Measurements from ENCODE around the gene PHKB. TPM values are rescaled to one million over a fixed set of nuclear protein-coding genes. Genes with fewer than 3 reads are reported as not detected.
"Not testable (repeated sequence)": the region's sequence is repeated elsewhere in the genome, so short reads cannot be mapped to it uniquely, and the experiment has no call there.

PHKB gene
- polyA plus RNA-seq (ENCODE audit: low read depth in 6 of 6), result 10 to 100 TPM; 47.0 to 67.9 (median 56.1) TPM

DNA sequence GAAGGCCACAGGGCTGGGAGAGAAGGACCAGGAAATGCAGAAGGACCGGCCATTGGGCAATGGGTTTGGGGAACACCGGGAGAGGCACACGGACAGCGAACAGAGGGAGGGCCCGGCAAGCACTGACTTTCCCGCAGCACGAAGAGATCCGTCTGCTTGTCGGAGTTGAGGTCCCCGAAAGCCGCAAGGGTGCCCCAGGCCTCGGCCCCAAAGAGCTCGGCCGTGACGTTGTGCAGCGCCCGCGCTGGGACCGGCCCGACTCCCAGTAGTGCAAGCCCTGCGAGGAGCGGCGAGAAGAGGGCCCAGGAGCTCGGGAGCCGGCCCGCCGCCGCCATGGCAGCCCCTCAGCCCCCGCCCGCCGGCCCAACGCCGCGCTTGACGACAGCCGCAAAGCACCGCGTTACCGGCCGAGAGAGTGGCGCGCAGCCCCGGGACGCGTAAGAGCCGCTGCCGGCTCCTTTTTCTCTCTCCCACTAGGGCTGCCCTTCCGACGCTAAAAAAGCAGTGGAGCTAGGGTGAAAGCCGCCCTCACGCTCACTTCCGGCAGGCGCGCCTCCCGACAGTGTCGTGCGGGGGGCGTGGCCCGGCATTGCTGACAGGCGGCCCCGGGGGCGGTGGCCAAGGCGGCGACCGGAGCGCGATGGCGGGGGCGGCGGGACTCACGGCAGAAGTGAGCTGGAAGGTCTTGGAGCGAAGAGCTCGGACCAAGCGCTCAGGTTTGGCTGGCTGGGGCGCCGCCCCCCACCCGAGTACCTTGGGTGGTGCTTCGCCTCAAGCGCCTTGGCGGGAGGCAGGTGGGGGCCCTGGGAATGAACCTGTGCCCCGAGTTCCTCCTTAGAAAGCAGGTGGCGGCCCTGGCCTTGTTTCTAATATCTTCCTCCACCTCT is at the start of gene PHKB, which contains the start of gene ITFG1:
Gene PHKB, plus strand, starts transcription at position 621 of the 887 bp plus-strand sequence. Its CDS starts 20 bp downstream, at position 641.
Gene ITFG1, minus strand, starts transcription at position 353 of the 887 bp plus-strand sequence. Its CDS starts 18 bp downstream, at position 335.
- ATAC-seq (ENCODE audit: low read depth in 2 of 2), result peak; percentile 88 to 90
- Mint-ChIP-seq H3K36me3 (peaks cover 6 to 10% of the 10 kb centered on the region in 2 donors), H3K9me3 (no peaks in the 10 kb centered on the region), H3K27ac (peak within 1 kb of the TSS; percentile 92 to 100 (median 96)), H3K4me1 (peaks cover 41 to 78% (median 59%) of the 10 kb centered on the region in 3 donors), H3K4me3 (peak within 1 kb of the TSS; percentile 90 to 99 (median 96)), H3K27me3 (no peaks in the 10 kb centered on the region)
- DNase-seq, result peak; percentile 96

DNA sequence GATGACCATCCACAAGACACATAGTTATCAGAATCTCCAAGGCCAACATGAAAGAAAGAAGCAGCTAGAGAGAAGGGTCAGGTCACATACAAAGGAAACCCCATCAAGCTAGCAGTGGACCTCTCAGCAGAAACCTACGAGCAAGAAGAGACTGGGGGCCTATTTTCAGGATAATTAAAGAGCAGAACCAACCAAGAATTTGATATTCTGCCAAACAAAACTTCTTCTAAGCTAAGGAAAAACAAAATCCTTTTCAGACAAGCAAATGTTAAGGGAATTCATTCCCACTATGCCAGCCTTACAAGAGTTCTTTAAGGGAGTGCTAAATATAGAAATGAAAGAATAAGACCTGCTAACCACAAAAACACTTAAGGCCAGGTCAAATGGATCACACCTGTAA is 48.1 kb upstream of the PHKB start:
- ATAC-seq (ENCODE audit: low read depth in 2 of 2) (no peak), DNase-seq (no peak)
- H3K4me1 Mint-ChIP-seq, result peaks cover 1 to 20% (median 3%) of the 10 kb centered on the region in 3 donors
- no peaks in the 10 kb centered on the region for H3K27me3 Mint-ChIP-seq
- no peak overlapping the region for H3K4me3 Mint-ChIP-seq
- H3K36me3 Mint-ChIP-seq, result peaks cover 8 to 29% of the 10 kb centered on the region in 2 donors
- H3K9me3 Mint-ChIP-seq, result no peaks in the 10 kb centered on the region
- no peak overlapping the region for H3K27ac Mint-ChIP-seq

DNA sequence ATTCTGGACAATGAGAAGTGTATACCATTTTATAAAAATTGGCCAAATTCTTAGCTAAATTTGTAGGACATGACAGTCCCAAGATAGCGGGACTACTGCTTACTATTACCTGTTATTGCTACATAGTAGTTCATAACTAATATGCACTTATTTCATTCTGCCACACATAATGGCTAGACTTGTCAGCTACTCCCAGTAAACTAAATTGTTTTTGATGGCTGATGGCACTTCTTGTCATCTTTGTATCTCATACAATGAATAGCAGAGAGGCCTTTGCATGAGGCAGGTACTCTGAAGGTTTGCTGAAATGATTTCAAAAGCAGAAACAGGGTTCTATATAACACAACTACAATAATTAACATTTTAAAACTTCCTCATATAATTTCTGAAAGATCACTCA is 44.3 kb upstream of the PHKB start:
- DNase-seq, result no peak
- no peak for ATAC-seq (ENCODE audit: low read depth in 2 of 2)
- no peaks in the 10 kb centered on the region for H3K27me3 Mint-ChIP-seq
- no peak overlapping the region for H3K4me3 Mint-ChIP-seq
- no peaks in the 10 kb centered on the region for H3K9me3 Mint-ChIP-seq
- H3K27ac Mint-ChIP-seq, result no peak overlapping the region
- peaks cover 0 to 10% (median 2%) of the 10 kb centered on the region in 3 donors for H3K4me1 Mint-ChIP-seq
- peaks cover 16 to 34% of the 10 kb centered on the region in 2 donors for H3K36me3 Mint-ChIP-seq

GRCh38 chr16:47424846-47425245 is 36.3 kb upstream of the PHKB start:
- H3K9me3 Mint-ChIP-seq, result peaks cover 0 to 3% (median 0%) of the 10 kb centered on the region in 7 donors
- no peak for ATAC-seq (ENCODE audit: low read depth in 2 of 2)
- no peaks in the 10 kb centered on the region for H3K27me3 Mint-ChIP-seq
- H3K4me1 Mint-ChIP-seq, result no peaks in the 10 kb centered on the region
- DNase-seq, result no peak
- H3K27ac Mint-ChIP-seq, result no peak overlapping the region
- no peak overlapping the region for H3K4me3 Mint-ChIP-seq
- H3K36me3 Mint-ChIP-seq, result peaks cover 22 to 35% of the 10 kb centered on the region in 2 donors

- DNase-seq, result no peak
- peaks cover 0 to 3% (median 0%) of the 10 kb centered on the region in 7 donors for H3K9me3 Mint-ChIP-seq
- H3K4me1 Mint-ChIP-seq, result no peaks in the 10 kb centered on the region
- no peak overlapping the region for H3K27ac Mint-ChIP-seq
- no peak overlapping the region for H3K4me3 Mint-ChIP-seq
- no peaks in the 10 kb centered on the region for H3K27me3 Mint-ChIP-seq
- no peak for ATAC-seq (ENCODE audit: low read depth in 2 of 2)
- peaks cover 11 to 29% of the 10 kb centered on the region in 2 donors for H3K36me3 Mint-ChIP-seq
Observed at GRCh38 chr16:47426806-47427205, 34.3 kb upstream of the PHKB start.

DNA sequence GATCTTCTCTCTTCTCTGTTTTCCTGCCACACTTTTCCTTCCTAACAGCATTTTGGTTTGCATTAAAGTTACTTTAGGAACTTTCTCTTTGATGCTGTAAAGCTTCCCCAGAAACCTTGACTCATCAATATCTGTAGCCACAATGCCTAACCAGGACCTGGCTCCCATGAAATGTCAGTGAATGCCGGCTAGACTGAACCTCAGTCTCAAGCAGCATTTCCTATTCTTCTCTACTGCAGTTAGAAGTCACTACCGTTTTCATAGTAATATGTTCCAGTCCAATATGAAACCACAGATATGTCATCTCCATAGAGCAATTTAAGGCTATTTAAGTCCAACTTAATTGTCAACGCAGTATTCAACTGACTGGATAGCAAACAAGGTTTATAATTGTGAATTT is 29.2 kb upstream of the PHKB start:
- no peak for DNase-seq
- no peaks in the 10 kb centered on the region for H3K27me3 Mint-ChIP-seq
- H3K4me1 Mint-ChIP-seq, result peaks cover 4 to 10% (median 7%) of the 10 kb centered on the region in 3 donors
- no peak for ATAC-seq (ENCODE audit: low read depth in 2 of 2)
- H3K36me3 Mint-ChIP-seq, result peaks cover 0 to 12% of the 10 kb centered on the region in 2 donors
- H3K9me3 Mint-ChIP-seq, result no peaks in the 10 kb centered on the region
- no peak overlapping the region for H3K4me3 Mint-ChIP-seq
- peak overlapping the region in 1 of 6 donors; percentile 0 for H3K27ac Mint-ChIP-seq

- H3K27me3 Mint-ChIP-seq; ATAC-seq (ENCODE audit: low read depth in 2 of 2); H3K9me3 Mint-ChIP-seq; DNase-seq; H3K4me3 Mint-ChIP-seq: not testable (repeated sequence)
- H3K4me1 Mint-ChIP-seq, result peaks cover 13 to 19% (median 14%) of the 10 kb centered on the region in 3 donors
- peaks cover 0 to 12% of the 10 kb centered on the region in 2 donors for H3K36me3 Mint-ChIP-seq
- peak overlapping the region in 2 of 6 donors; percentile 25 to 55 for H3K27ac Mint-ChIP-seq
Observed at GRCh38 chr16:47434274-47434673, 26.9 kb upstream of the PHKB start.

GRCh38 chr16:47440066-47440465 is 21.1 kb upstream of the PHKB start:
- DNase-seq; H3K4me3 Mint-ChIP-seq; ATAC-seq (ENCODE audit: low read depth in 2 of 2); H3K27me3 Mint-ChIP-seq: not testable (repeated sequence)
- Mint-ChIP-seq H3K9me3 (peaks cover 0 to 18% (median 9%) of the 10 kb centered on the region in 7 donors), H3K4me1 (peaks cover 14 to 19% (median 19%) of the 10 kb centered on the region in 3 donors), H3K27ac (peak overlapping the region in 2 of 6 donors; percentile 1 to 2), H3K36me3 (peaks cover 13 to 27% of the 10 kb centered on the region in 2 donors)

DNA sequence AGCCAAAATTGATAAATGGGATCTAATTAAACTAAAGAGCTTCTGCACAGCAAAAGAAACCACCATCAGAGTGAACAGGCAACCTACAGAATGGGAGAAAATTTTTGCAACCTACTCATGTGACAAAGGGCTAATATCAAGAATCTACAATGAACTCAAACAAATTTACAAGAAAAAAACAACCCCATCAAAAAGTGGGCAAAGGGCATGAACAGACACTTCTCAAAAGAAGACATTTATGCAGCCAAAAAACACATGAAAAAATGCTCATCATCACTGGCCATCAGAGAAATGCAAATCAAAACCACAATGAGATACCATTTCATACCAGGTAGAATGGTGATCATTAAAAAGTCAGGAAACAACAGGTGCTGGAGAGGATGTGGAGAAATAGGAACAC is 18.2 kb upstream of the PHKB start:
- Mint-ChIP-seq H3K9me3 (peaks cover 0 to 18% (median 9%) of the 10 kb centered on the region in 7 donors), H3K4me1 (peaks cover 14 to 19% (median 19%) of the 10 kb centered on the region in 3 donors), H3K36me3 (peaks cover 13 to 29% of the 10 kb centered on the region in 2 donors)
- not testable (repeated sequence) for H3K4me3 Mint-ChIP-seq; ATAC-seq (ENCODE audit: low read depth in 2 of 2); DNase-seq; H3K27ac Mint-ChIP-seq; H3K27me3 Mint-ChIP-seq

DNA sequence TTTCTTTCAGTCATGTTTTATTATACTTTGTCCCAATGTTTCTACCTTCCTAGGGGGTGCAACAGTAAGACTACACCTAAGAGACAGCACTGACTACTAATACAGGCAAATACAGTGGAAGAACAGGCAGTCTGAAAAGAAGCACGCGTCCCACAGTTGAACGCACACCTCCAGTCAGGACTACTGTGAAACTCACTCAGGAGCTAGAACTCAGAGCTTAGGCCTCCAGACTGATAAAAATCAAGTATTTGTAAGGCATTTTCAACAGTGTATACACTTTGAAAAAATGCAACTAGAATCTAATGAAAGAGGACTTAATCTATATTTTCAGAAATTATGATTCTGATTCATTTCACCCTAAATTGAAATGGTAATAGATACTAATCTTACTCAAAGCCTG is 14.7 kb upstream of the PHKB start:
- Mint-ChIP-seq H3K27ac (peak overlapping the region in 3 of 6 donors; percentile 5 to 63 (median 36)), H3K36me3 (peaks cover 7 to 25% of the 10 kb centered on the region in 2 donors), H3K9me3 (peaks cover 0 to 6% (median 3%) of the 10 kb centered on the region in 7 donors), H3K27me3 (no peaks in the 10 kb centered on the region), H3K4me3 (no peak overlapping the region), H3K4me1 (peaks cover 0 to 6% (median 5%) of the 10 kb centered on the region in 3 donors)
- ATAC-seq (ENCODE audit: low read depth in 2 of 2), result no peak
- DNase-seq, result no peak

GRCh38 chr16:47448830-47449575 is 12.1 kb upstream of the PHKB start:
- Mint-ChIP-seq H3K4me3 (no peak overlapping the region), H3K9me3 (no peaks in the 10 kb centered on the region), H3K36me3 (peaks cover 0 to 36% of the 10 kb centered on the region in 2 donors), H3K4me1 (peaks cover under 1 to 10% (median 5%) of the 10 kb centered on the region in 3 donors), H3K27ac (no peak overlapping the region), H3K27me3 (no peaks in the 10 kb centered on the region)
- no peak for ATAC-seq (ENCODE audit: low read depth in 2 of 2)
- DNase-seq, result no peak

DNA sequence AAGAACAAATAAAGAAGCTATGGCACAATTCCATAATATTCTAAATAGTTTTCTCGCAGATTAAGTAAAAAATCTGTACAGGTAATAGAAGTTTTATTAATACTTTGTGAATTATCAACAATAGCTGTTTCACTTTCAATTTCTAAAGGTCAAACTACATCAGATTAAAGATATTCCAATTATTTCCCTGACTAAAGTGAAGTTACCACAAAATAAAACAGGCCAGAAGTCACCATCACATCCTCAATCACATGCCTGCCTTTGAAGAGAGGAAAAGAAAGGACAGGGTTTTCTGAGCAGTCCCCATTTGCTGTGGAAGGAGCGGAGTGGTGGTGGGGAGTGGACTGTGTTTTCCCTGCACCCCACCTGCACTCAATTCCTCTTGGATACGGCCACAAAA is 11.3 kb upstream of the PHKB start:
- Mint-ChIP-seq H3K4me1 (peaks cover 3 to 10% (median 5%) of the 10 kb centered on the region in 3 donors), H3K27me3 (no peaks in the 10 kb centered on the region), H3K9me3 (no peaks in the 10 kb centered on the region), H3K36me3 (peaks cover 0 to 37% of the 10 kb centered on the region in 2 donors), H3K4me3 (no peak overlapping the region), H3K27ac (peak overlapping the region in 1 of 6 donors; percentile 19)
- ATAC-seq (ENCODE audit: low read depth in 2 of 2), result no peak
- DNase-seq, result no peak

DNA sequence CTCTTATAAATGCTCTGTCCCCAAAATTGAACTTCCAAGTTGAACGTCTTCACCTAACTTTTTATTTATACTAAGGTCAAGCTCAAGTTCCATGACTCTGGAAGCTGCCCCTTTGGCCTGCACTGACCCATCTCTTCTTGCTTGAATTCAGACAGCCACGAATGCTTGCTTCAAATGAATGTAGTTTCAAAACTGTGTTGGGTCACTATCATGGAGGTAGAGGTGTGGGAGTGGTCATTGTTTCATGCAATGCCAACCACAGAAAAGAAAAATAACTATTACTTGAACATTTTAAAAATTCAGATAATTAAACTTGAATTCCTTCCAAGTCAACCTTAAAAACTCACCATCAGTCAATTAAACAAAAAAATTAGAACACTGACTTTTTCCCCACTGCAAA is 2.8 kb upstream of the PHKB start:
- peak overlapping the region in 3 of 6 donors; percentile 1 to 92 (median 10) for H3K27ac Mint-ChIP-seq

More for the DNA sequence above, 2.8 kb upstream of the PHKB start:
- H3K9me3 Mint-ChIP-seq, result no peaks in the 10 kb centered on the region
- DNase-seq (no peak), ATAC-seq (ENCODE audit: low read depth in 2 of 2) (no peak)
- peaks cover 32 to 51% (median 44%) of the 10 kb centered on the region in 3 donors for H3K4me1 Mint-ChIP-seq
- no peaks in the 10 kb centered on the region for H3K27me3 Mint-ChIP-seq
- H3K36me3 Mint-ChIP-seq, result peaks cover 10 to 21% of the 10 kb centered on the region in 2 donors
- H3K4me3 Mint-ChIP-seq, result peak overlapping the region in 1 of 8 donors; percentile 70

All from naive B cell (primary cell).